Measurements from ENCODE around the gene KCNJ16. TPM values are rescaled to one million over a fixed set of nuclear protein-coding genes. Genes with fewer than 3 reads are reported as not detected.

The KCNJ16 gene
- total RNA-seq, 1 donor from 2014 or later: not detected

GRCh38 chr17:70107904-70108565 lies 33.0 kb downstream of the KCNJ16 start:
- Mint-ChIP-seq H3K27me3 (ENCODE audit: insufficient read depth) (no peaks in the 10 kb centered on the region), H3K4me1 (ENCODE audit: low read depth) (no peaks in the 10 kb centered on the region), H3K9me3 (no peaks in the 10 kb centered on the region), H3K36me3 (ENCODE audit: low read depth) (no peaks in the 10 kb centered on the region), H3K27ac (no peak overlapping the region), H3K4me3 (no peak overlapping the region)
- intact Hi-C loops (cut with micrococcal nuclease): no loop called here
- DNase-seq (ENCODE audit: low spot score): no peak

GRCh38 chr17:70109497-70109896 lies 34.5 kb downstream of the KCNJ16 start:
- Mint-ChIP-seq H3K27me3 (ENCODE audit: insufficient read depth) (no peaks in the 10 kb centered on the region), H3K4me3 (no peak overlapping the region), H3K27ac (no peak overlapping the region), H3K36me3 (ENCODE audit: low read depth) (no peaks in the 10 kb centered on the region), H3K4me1 (ENCODE audit: low read depth) (no peaks in the 10 kb centered on the region), H3K9me3 (no peaks in the 10 kb centered on the region)
- DNase-seq (ENCODE audit: low spot score): no peak
- intact Hi-C loops (cut with micrococcal nuclease): no loop called here

- H3K4me3 Mint-ChIP-seq: no peak overlapping the region
- DNase-seq (ENCODE audit: low spot score): no peak
- intact Hi-C loops (cut with micrococcal nuclease): no loop called here
- no peaks in the 10 kb centered on the region for H3K36me3 Mint-ChIP-seq (ENCODE audit: low read depth)
- no peaks in the 10 kb centered on the region for H3K9me3 Mint-ChIP-seq
- H3K27ac Mint-ChIP-seq: no peak overlapping the region
- H3K27me3 Mint-ChIP-seq (ENCODE audit: insufficient read depth): no peaks in the 10 kb centered on the region
- no peaks in the 10 kb centered on the region for H3K4me1 Mint-ChIP-seq (ENCODE audit: low read depth)
These were observed 35.4 kb downstream of the KCNJ16 start for GRCh38 chr17:70110443-70110880.

- Mint-ChIP-seq H3K36me3 (ENCODE audit: low read depth) (no peaks in the 10 kb centered on the region), H3K4me3 (no peak overlapping the region), H3K4me1 (ENCODE audit: low read depth) (no peaks in the 10 kb centered on the region), H3K27me3 (ENCODE audit: insufficient read depth) (no peaks in the 10 kb centered on the region), H3K9me3 (no peaks in the 10 kb centered on the region), H3K27ac (no peak overlapping the region)
- no peak for DNase-seq (ENCODE audit: low spot score)
- intact Hi-C loops (cut with micrococcal nuclease): no loop called here
These were observed 36.2 kb downstream of the KCNJ16 start for GRCh38 chr17:70111201-70111600.

- Mint-ChIP-seq H3K27ac (no peak overlapping the region), H3K36me3 (ENCODE audit: low read depth) (no peaks in the 10 kb centered on the region), H3K27me3 (ENCODE audit: insufficient read depth) (peaks cover 2% of the 10 kb centered on the region), H3K4me1 (ENCODE audit: low read depth) (no peaks in the 10 kb centered on the region), H3K9me3 (peaks cover 4% of the 10 kb centered on the region), H3K4me3 (no peak overlapping the region)
- intact Hi-C loops (cut with micrococcal nuclease): no loop called here
- DNase-seq (ENCODE audit: low spot score): no peak
These were observed 39.4 kb downstream of the KCNJ16 start for GRCh38 chr17:70114405-70114804.

- intact Hi-C loops (cut with micrococcal nuclease): no loop called here
- DNase-seq (ENCODE audit: low spot score): no peak
- no peaks in the 10 kb centered on the region for H3K4me1 Mint-ChIP-seq (ENCODE audit: low read depth)
- H3K27me3 Mint-ChIP-seq (ENCODE audit: insufficient read depth): peaks cover 2% of the 10 kb centered on the region
- no peaks in the 10 kb centered on the region for H3K36me3 Mint-ChIP-seq (ENCODE audit: low read depth)
- peaks cover 4% of the 10 kb centered on the region for H3K9me3 Mint-ChIP-seq
- no peak overlapping the region for H3K27ac Mint-ChIP-seq
- no peak overlapping the region for H3K4me3 Mint-ChIP-seq
These were observed 40.1 kb downstream of the KCNJ16 start for GRCh38 chr17:70115126-70115525.

GRCh38 chr17:70116919-70117318 lies 41.9 kb downstream of the KCNJ16 start:
- intact Hi-C loops (cut with micrococcal nuclease): no loop called here
- no peak for DNase-seq (ENCODE audit: low spot score)
- Mint-ChIP-seq H3K36me3 (ENCODE audit: low read depth) (no peaks in the 10 kb centered on the region), H3K4me1 (ENCODE audit: low read depth) (no peaks in the 10 kb centered on the region), H3K27ac (no peak overlapping the region), H3K9me3 (peaks cover 4% of the 10 kb centered on the region), H3K27me3 (ENCODE audit: insufficient read depth) (peaks cover 2% of the 10 kb centered on the region), H3K4me3 (no peak overlapping the region)

GRCh38 chr17:70119545-70119944 lies 44.5 kb downstream of the KCNJ16 start:
- no peak for DNase-seq (ENCODE audit: low spot score)
- Mint-ChIP-seq H3K9me3 (peaks cover 4% of the 10 kb centered on the region), H3K4me1 (ENCODE audit: low read depth) (no peaks in the 10 kb centered on the region), H3K36me3 (ENCODE audit: low read depth) (no peaks in the 10 kb centered on the region), H3K27me3 (ENCODE audit: insufficient read depth) (peaks cover 2% of the 10 kb centered on the region), H3K27ac (no peak overlapping the region), H3K4me3 (no peak overlapping the region)
- intact Hi-C loops (cut with micrococcal nuclease): no loop called here

GRCh38 chr17:70119983-70120382 lies 45.0 kb downstream of the KCNJ16 start:
- intact Hi-C loops (cut with micrococcal nuclease): no loop called here
- no peak for DNase-seq (ENCODE audit: low spot score)
- peaks cover 4% of the 10 kb centered on the region for H3K27me3 Mint-ChIP-seq (ENCODE audit: insufficient read depth)

GRCh38 chr17:70120425-70120824 lies 45.4 kb downstream of the KCNJ16 start:
- peaks cover 4% of the 10 kb centered on the region for H3K27me3 Mint-ChIP-seq (ENCODE audit: insufficient read depth)
- no peaks in the 10 kb centered on the region for H3K4me1 Mint-ChIP-seq (ENCODE audit: low read depth)
- peaks cover 4% of the 10 kb centered on the region for H3K9me3 Mint-ChIP-seq
- no peak for DNase-seq (ENCODE audit: low spot score)
- H3K4me3 Mint-ChIP-seq: no peak overlapping the region
- H3K36me3 Mint-ChIP-seq (ENCODE audit: low read depth): no peaks in the 10 kb centered on the region
- intact Hi-C loops (cut with micrococcal nuclease): no loop called here
- H3K27ac Mint-ChIP-seq: no peak overlapping the region

More at GRCh38 chr17:70119983-70120382, 45.0 kb downstream of the KCNJ16 start:
- Mint-ChIP-seq H3K4me1 (ENCODE audit: low read depth) (no peaks in the 10 kb centered on the region), H3K9me3 (peaks cover 4% of the 10 kb centered on the region), H3K4me3 (no peak overlapping the region), H3K36me3 (ENCODE audit: low read depth) (no peaks in the 10 kb centered on the region), H3K27ac (no peak overlapping the region)

GRCh38 chr17:70121126-70121525 lies 46.1 kb downstream of the KCNJ16 start:
- H3K27ac Mint-ChIP-seq: no peak overlapping the region
- peaks cover 4% of the 10 kb centered on the region for H3K9me3 Mint-ChIP-seq
- H3K4me1 Mint-ChIP-seq (ENCODE audit: low read depth): no peaks in the 10 kb centered on the region
- no peak overlapping the region for H3K4me3 Mint-ChIP-seq
- intact Hi-C loops (cut with micrococcal nuclease): no loop called here
- DNase-seq (ENCODE audit: low spot score): no peak
- peaks cover 4% of the 10 kb centered on the region for H3K27me3 Mint-ChIP-seq (ENCODE audit: insufficient read depth)
- H3K36me3 Mint-ChIP-seq (ENCODE audit: low read depth): no peaks in the 10 kb centered on the region

GRCh38 chr17:70123193-70123592 lies 48.2 kb downstream of the KCNJ16 start:
- Mint-ChIP-seq H3K27ac (no peak overlapping the region), H3K27me3 (ENCODE audit: insufficient read depth) (peaks cover 4% of the 10 kb centered on the region), H3K9me3 (no peaks in the 10 kb centered on the region), H3K4me3 (no peak overlapping the region), H3K4me1 (ENCODE audit: low read depth) (no peaks in the 10 kb centered on the region), H3K36me3 (ENCODE audit: low read depth) (no peaks in the 10 kb centered on the region)
- no peak for DNase-seq (ENCODE audit: low spot score)
- intact Hi-C loops (cut with micrococcal nuclease): no loop called here

- Mint-ChIP-seq H3K36me3 (ENCODE audit: low read depth) (no peaks in the 10 kb centered on the region), H3K4me1 (ENCODE audit: low read depth) (no peaks in the 10 kb centered on the region), H3K9me3 (no peaks in the 10 kb centered on the region), H3K4me3 (no peak overlapping the region), H3K27me3 (ENCODE audit: insufficient read depth) (peaks cover 3% of the 10 kb centered on the region), H3K27ac (no peak overlapping the region)
- intact Hi-C loops (cut with micrococcal nuclease): no loop called here
- no peak for DNase-seq (ENCODE audit: low spot score)
These were observed 49.7 kb downstream of the KCNJ16 start for GRCh38 chr17:70124723-70125122.
